Colonic mucosa (tissue), 4 donors: ENCODE data around the gene FKBP2. TPM values are rescaled to one million over a fixed set of nuclear protein-coding genes. Genes with fewer than 3 reads are reported as not detected.

Experiments
- DNase-seq: peaks from one replicate; pipeline ENCODE4 v3.0.0-alpha.2; 2020
- H3K27ac ChIP-seq: fragments of 200-600 bp; one replicate; pipeline ENCODE4 v1.8.0; 2021
- H3K27me3 ChIP-seq: fragments of 200-600 bp; one replicate; pipeline ENCODE4 v1.8.0; 2021
- H3K36me3 ChIP-seq: fragments of 200-600 bp; one replicate; pipeline ENCODE4 v1.8.0; 2021
- H3K4me1 ChIP-seq: fragments of 200-600 bp; one replicate; pipeline ENCODE4 v1.8.0; 2021; ENCODE audit warnings: mild to moderate bottlenecking
- H3K4me3 ChIP-seq: fragments of 200-600 bp; one replicate; pipeline ENCODE4 v1.8.0; 2021
- H3K9ac ChIP-seq, 2 donors: one replicate each; pipeline ENCODE4 v1.7.0; 2013; ENCODE audit warnings: control low read depth in 2 of 2, low read depth in 2 of 2, low read length in 2 of 2
- H3K9me3 ChIP-seq: fragments of 200-600 bp; one replicate; pipeline ENCODE4 v1.8.0; 2021
- CTCF ChIP-seq: fragments of 200-600 bp; IDR thresholded peaks from one replicate; pipeline ENCODE4 v1.8.0; 2022; ENCODE audit warnings: antibody characterized with exemption, mild to moderate bottlenecking
- intact Hi-C: fragments of 100-400 bp; cut with DNase I; formaldehyde crosslinking; loops from one replicate; pipeline ENCODE4 v1.14.1; 2022
- total RNA-seq, 2 donors: library from RNA; stranded (reverse); fragmentation: NEBNext Ultra II Directional in 1 of 2; extraction: Animal tissue kit (Norgen Biotek cat#: 25700) in 1 of 2; gene quantifications; one replicate each; pipeline ENCODE4 v1.2.1, GENCODE V29; 2021
- donor health status: healthy.
- donor health status: DM: no; HTN: no; CAD: no.
- donor health status: DM: no; HTN: no; CAD: no.

Gene FKBP2
- total RNA-seq, 2 donors from 2014 or later = 71.7 to 104 TPM

- H3K9ac ChIP-seq = peak overlapping the region; percentile 92 to 95
- no peaks in the 10 kb centered on the region for H3K27me3 ChIP-seq
- H3K36me3 ChIP-seq = no peaks in the 10 kb centered on the region
- H3K4me3 ChIP-seq = peak overlapping the region; percentile 95
- TF ChIP-seq CTCF = no peak
- peak; percentile 74 for DNase-seq
- peak overlapping the region; percentile 96 for H3K27ac ChIP-seq
- H3K9me3 ChIP-seq = no peaks in the 10 kb centered on the region
- peaks cover 20% of the 10 kb centered on the region for H3K4me1 ChIP-seq
- intact Hi-C loops = no loop called here
Measured at GRCh38 chr11:64241491-64242374, 838 bp downstream of the FKBP2 start.

GRCh38 chr11:64243236-64243854, 2.5 kb downstream of the FKBP2 start:
- Histone ChIP-seq H3K4me1 (peaks cover 12% of the 10 kb centered on the region), H3K9me3 (no peaks in the 10 kb centered on the region), H3K27me3 (no peaks in the 10 kb centered on the region), H3K27ac (peak overlapping the region; percentile 96), H3K4me3 (peak overlapping the region; percentile 95), H3K9ac (peak overlapping the region; percentile 36 to 92), H3K36me3 (no peaks in the 10 kb centered on the region)
- no peak for TF ChIP-seq CTCF
- intact Hi-C loops = no loop called here
- DNase-seq = no peak

- H3K9ac ChIP-seq = no peak overlapping the region
- intact Hi-C loops = no loop called here
- no peak for DNase-seq
- no peaks in the 10 kb centered on the region for H3K27me3 ChIP-seq
- H3K36me3 ChIP-seq = no peaks in the 10 kb centered on the region
- no peak for TF ChIP-seq CTCF
- no peak overlapping the region for H3K27ac ChIP-seq
- H3K9me3 ChIP-seq = no peaks in the 10 kb centered on the region
- H3K4me1 ChIP-seq = peaks cover 12% of the 10 kb centered on the region
- no peak overlapping the region for H3K4me3 ChIP-seq
Measured at GRCh38 chr11:64244107-64244506, 3.2 kb downstream of the FKBP2 start.

GRCh38 chr11:64244966-64245365, 4.1 kb downstream of the FKBP2 start:
- peak overlapping the region; percentile 71 for H3K27ac ChIP-seq
- intact Hi-C loops = no loop called here
- no peaks in the 10 kb centered on the region for H3K36me3 ChIP-seq
- DNase-seq = no peak
- H3K9ac ChIP-seq = peak overlapping the region; percentile 58 to 100
- H3K27me3 ChIP-seq = no peaks in the 10 kb centered on the region
- no peaks in the 10 kb centered on the region for H3K9me3 ChIP-seq
- no peak for TF ChIP-seq CTCF
- peaks cover 9% of the 10 kb centered on the region for H3K4me1 ChIP-seq
- H3K4me3 ChIP-seq = peak overlapping the region; percentile 68

GRCh38 chr11:64245401-64245796, 4.5 kb downstream of the FKBP2 start:
- Histone ChIP-seq H3K27ac (peak overlapping the region; percentile 71), H3K27me3 (no peaks in the 10 kb centered on the region), H3K36me3 (no peaks in the 10 kb centered on the region), H3K4me1 (peaks cover 5% of the 10 kb centered on the region), H3K9ac (peak overlapping the region; percentile 92 to 100), H3K9me3 (no peaks in the 10 kb centered on the region), H3K4me3 (peak overlapping the region; percentile 68)
- DNase-seq = no peak
- no peak for TF ChIP-seq CTCF
- intact Hi-C loops = no loop called here
